ENCODE results near the gene BNC1. TPM values are rescaled to one million over a fixed set of nuclear protein-coding genes. Genes with fewer than 3 reads are reported as not detected.

Gene BNC1
- 6.6 and 8.0 TPM in 2 replicates for total RNA-seq

- no peak for DNase-seq (ENCODE audit: extremely low read depth, low read depth, low spot score)
Measured at GRCh38 chr15:83284559-83285283, at the start of gene BNC1. Gene BNC1 (minus strand): TSS chr15:83284664. CDS start chr15:83284628, 36 bp downstream.

GRCh38 chr15:83327041-83327440 is 42.6 kb upstream of the BNC1 start:
- DNase-seq (ENCODE audit: extremely low read depth, low read depth, low spot score), result no peak

- no peak for DNase-seq (ENCODE audit: extremely low read depth, low read depth, low spot score)
Measured at GRCh38 chr15:83324799-83325198, 40.3 kb upstream of the BNC1 start.

GRCh38 chr15:83323296-83323711 is 38.8 kb upstream of the BNC1 start:
- no peak for DNase-seq (ENCODE audit: extremely low read depth, low read depth, low spot score)

- no peak for DNase-seq (ENCODE audit: extremely low read depth, low read depth, low spot score)
Measured at GRCh38 chr15:83322691-83323090, 38.2 kb upstream of the BNC1 start.

- no peak for DNase-seq (ENCODE audit: extremely low read depth, low read depth, low spot score)
Measured at GRCh38 chr15:83322061-83322460, 37.6 kb upstream of the BNC1 start.

GRCh38 chr15:83320844-83321243 is 36.4 kb upstream of the BNC1 start:
- DNase-seq (ENCODE audit: extremely low read depth, low read depth, low spot score), result no peak

GRCh38 chr15:83320404-83320803 is 35.9 kb upstream of the BNC1 start:
- no peak for DNase-seq (ENCODE audit: extremely low read depth, low read depth, low spot score)

- DNase-seq (ENCODE audit: extremely low read depth, low read depth, low spot score), result no peak
Measured at GRCh38 chr15:83319771-83320170, 35.3 kb upstream of the BNC1 start.

GRCh38 chr15:83318861-83319415 is 34.5 kb upstream of the BNC1 start:
- DNase-seq (ENCODE audit: extremely low read depth, low read depth, low spot score), result no peak

- no peak for DNase-seq (ENCODE audit: extremely low read depth, low read depth, low spot score)
Measured at GRCh38 chr15:83318036-83318435, 33.6 kb upstream of the BNC1 start.

GRCh38 chr15:83312071-83312470 is 27.6 kb upstream of the BNC1 start:
- no peak for DNase-seq (ENCODE audit: extremely low read depth, low read depth, low spot score)

- peak; percentile 50 for DNase-seq (ENCODE audit: extremely low read depth, low read depth, low spot score)
Measured at GRCh38 chr15:83310521-83311456, 26.3 kb upstream of the BNC1 start.

- DNase-seq (ENCODE audit: extremely low read depth, low read depth, low spot score), result no peak
Measured at GRCh38 chr15:83308671-83309070, 24.2 kb upstream of the BNC1 start.

- no peak for DNase-seq (ENCODE audit: extremely low read depth, low read depth, low spot score)
Measured at GRCh38 chr15:83306561-83306960, 22.1 kb upstream of the BNC1 start.

GRCh38 chr15:83305704-83306291 is 21.3 kb upstream of the BNC1 start:
- no peak for DNase-seq (ENCODE audit: extremely low read depth, low read depth, low spot score)

- DNase-seq (ENCODE audit: extremely low read depth, low read depth, low spot score), result no peak
Measured at GRCh38 chr15:83304861-83305703, 20.6 kb upstream of the BNC1 start.

- DNase-seq (ENCODE audit: extremely low read depth, low read depth, low spot score), result no peak
Measured at GRCh38 chr15:83303535-83303934, 19.1 kb upstream of the BNC1 start.

- no peak for DNase-seq (ENCODE audit: extremely low read depth, low read depth, low spot score)
Measured at GRCh38 chr15:83300826-83301225, 16.4 kb upstream of the BNC1 start.

- DNase-seq (ENCODE audit: extremely low read depth, low read depth, low spot score), result no peak
Measured at GRCh38 chr15:83299462-83299861, 15.0 kb upstream of the BNC1 start.
